ENCODE results near the gene ADAMTS8. TPM values are rescaled to one million over a fixed set of nuclear protein-coding genes. Genes with fewer than 3 reads are reported as not detected.

The ADAMTS8 gene
- total and polyA plus RNA-seq, 2 experiments from 2014 or later, result under 0.01 to 0.10 TPM

- 87 to 91% methylated on average over 4 of the region's 4 CpGs for WGBS, 2 experiments (ENCODE audit: low coverage in 1 of 2, low lambda C conversion rate in 2 of 2, missing lambda C conversion rate in 2 of 2)
- H2AFZ ChIP-seq, result no peak overlapping the region
- no peak overlapping the region for H3K27ac ChIP-seq
- H3K9me3 ChIP-seq (ENCODE audit: low read depth), result no peaks in the 10 kb centered on the region
- no peaks in the 10 kb centered on the region for H3K36me3 ChIP-seq (ENCODE audit: low read depth)
- H3K9me2 ChIP-seq (ENCODE audit: insufficient read depth), result no peaks in the 10 kb centered on the region
- no peaks in the 10 kb centered on the region for H4K20me1 ChIP-seq (ENCODE audit: insufficient read depth)
- no peak for DNase-seq
- H3K4me3 ChIP-seq, result no peak overlapping the region
- H3K9ac ChIP-seq, result no peak overlapping the region
- H3K4me2 ChIP-seq (ENCODE audit: unreplicated experiment), result no peak overlapping the region
- peaks cover 12% of the 10 kb centered on the region for H3F3A ChIP-seq (ENCODE audit: insufficient read depth)
- TF ChIP-seq EZH2phosphoT487 (IDR thresholded peaks at IDR 0.05; ENCODE audit: insufficient read depth, low read depth) (no peak), EZH2 (IDR thresholded peaks at IDR 0.05; ENCODE audit: insufficient read depth, poor library complexity, severe bottlenecking) (no peak)
- in situ Hi-C loops (cut with MboI), result loop anchor here (5.0 to 10.0 kb wide), 2 partner anchors 221 to 434 kb away; no protein-coding TSS in a partner anchor
- H3K27me3 ChIP-seq (replicated peaks; ENCODE audit: insufficient read depth), result peaks cover 18% of the 10 kb centered on the region; the same call in 1 of the 2 replicates
- peaks cover 18% of the 10 kb centered on the region for H3K4me1 ChIP-seq (ENCODE audit: insufficient read depth)
- no peaks in the 10 kb centered on the region for H3K79me2 ChIP-seq (ENCODE audit: insufficient read depth)
These were observed 4.9 kb upstream of the ADAMTS8 start for GRCh38 chr11:130433357-130433756.

- H3K27ac ChIP-seq, result no peak overlapping the region
- peak; percentile 87 for DNase-seq
- in situ Hi-C loops (cut with MboI), result loop anchor here (5.0 to 10.0 kb wide), 2 partner anchors 223 to 436 kb away; no protein-coding TSS in a partner anchor
- WGBS, 2 experiments (ENCODE audit: low coverage in 1 of 2, low lambda C conversion rate in 2 of 2, missing lambda C conversion rate in 2 of 2), result 27 to 32% methylated on average over 3 of the region's 3 CpGs
- H3K4me3 ChIP-seq, result peak overlapping the region; percentile 24; the same call in 1 of the 2 replicates
- H2AFZ ChIP-seq, result no peak overlapping the region
- no peaks in the 10 kb centered on the region for H3K9me2 ChIP-seq (ENCODE audit: insufficient read depth)
- no peaks in the 10 kb centered on the region for H3K36me3 ChIP-seq (ENCODE audit: low read depth)
- H3K4me2 ChIP-seq (ENCODE audit: unreplicated experiment), result peak overlapping the region; percentile 1
- no peak overlapping the region for H3K9ac ChIP-seq
- H3K79me2 ChIP-seq (ENCODE audit: insufficient read depth), result no peaks in the 10 kb centered on the region
- peaks cover 29% of the 10 kb centered on the region for H3K27me3 ChIP-seq (replicated peaks; ENCODE audit: insufficient read depth)
- no peaks in the 10 kb centered on the region for H4K20me1 ChIP-seq (ENCODE audit: insufficient read depth)
- TF ChIP-seq EZH2 (IDR thresholded peaks at IDR 0.05; ENCODE audit: insufficient read depth, poor library complexity, severe bottlenecking) (no peak), EZH2phosphoT487 (IDR thresholded peaks at IDR 0.05; ENCODE audit: insufficient read depth, low read depth) (no peak)
- H3F3A ChIP-seq (ENCODE audit: insufficient read depth), result peaks cover 12% of the 10 kb centered on the region
- H3K4me1 ChIP-seq (ENCODE audit: insufficient read depth), result peaks cover 18% of the 10 kb centered on the region
- H3K9me3 ChIP-seq (ENCODE audit: low read depth), result no peaks in the 10 kb centered on the region
These were observed 3.4 kb upstream of the ADAMTS8 start for GRCh38 chr11:130431801-130432200.

GRCh38 chr11:130431331-130431773, 2.9 kb upstream of the ADAMTS8 start:
- H3K27ac ChIP-seq, result no peak overlapping the region
- 4 to 6% methylated on average over 9 to 10 of the region's 10 CpGs for WGBS, 2 experiments (ENCODE audit: low coverage in 1 of 2, low lambda C conversion rate in 2 of 2, missing lambda C conversion rate in 2 of 2)
- H3K9me2 ChIP-seq (ENCODE audit: insufficient read depth), result no peaks in the 10 kb centered on the region
- peak overlapping the region; percentile 24; the same call in 1 of the 2 replicates for H3K4me3 ChIP-seq
- H3K79me2 ChIP-seq (ENCODE audit: insufficient read depth), result no peaks in the 10 kb centered on the region
- H3K27me3 ChIP-seq (replicated peaks; ENCODE audit: insufficient read depth), result peaks cover 34% of the 10 kb centered on the region
- peak; percentile 70 for DNase-seq
- peaks cover 12% of the 10 kb centered on the region for H3F3A ChIP-seq (ENCODE audit: insufficient read depth)
- no peaks in the 10 kb centered on the region for H3K36me3 ChIP-seq (ENCODE audit: low read depth)
- peak overlapping the region; percentile 1 for H3K4me2 ChIP-seq (ENCODE audit: unreplicated experiment)
- H3K4me1 ChIP-seq (ENCODE audit: insufficient read depth), result peaks cover 18% of the 10 kb centered on the region
- H4K20me1 ChIP-seq (ENCODE audit: insufficient read depth), result no peaks in the 10 kb centered on the region
- in situ Hi-C loops (cut with MboI), result loop anchor here (5.0 to 10.0 kb wide), 2 partner anchors 223 to 436 kb away; no protein-coding TSS in a partner anchor
- H3K9me3 ChIP-seq (ENCODE audit: low read depth), result no peaks in the 10 kb centered on the region
- TF ChIP-seq EZH2 (IDR thresholded peaks at IDR 0.05; ENCODE audit: insufficient read depth, poor library complexity, severe bottlenecking) (no peak), EZH2phosphoT487 (IDR thresholded peaks at IDR 0.05; ENCODE audit: insufficient read depth, low read depth) (no peak)
- no peak overlapping the region for H3K9ac ChIP-seq
- no peak overlapping the region for H2AFZ ChIP-seq

GRCh38 chr11:130429983-130430382, 1.6 kb upstream of the ADAMTS8 start:
- in situ Hi-C loops (cut with MboI), result loop anchor here (5.0 to 10.0 kb wide), 3 partner anchors 215 to 437 kb away; no protein-coding TSS in a partner anchor
- H3K27ac ChIP-seq, result no peak overlapping the region
- H3K36me3 ChIP-seq (ENCODE audit: low read depth), result no peaks in the 10 kb centered on the region
- H2AFZ ChIP-seq, result no peak overlapping the region
- H3K4me3 ChIP-seq, result no peak overlapping the region
- peaks cover 36% of the 10 kb centered on the region for H3K27me3 ChIP-seq (replicated peaks; ENCODE audit: insufficient read depth)
- H3K79me2 ChIP-seq (ENCODE audit: insufficient read depth), result no peaks in the 10 kb centered on the region
- no peaks in the 10 kb centered on the region for H3K9me2 ChIP-seq (ENCODE audit: insufficient read depth)
- H3K4me2 ChIP-seq (ENCODE audit: unreplicated experiment), result no peak overlapping the region
- no peaks in the 10 kb centered on the region for H4K20me1 ChIP-seq (ENCODE audit: insufficient read depth)
- peaks cover 7% of the 10 kb centered on the region; the same call in 1 of the 2 replicates for H3F3A ChIP-seq (ENCODE audit: insufficient read depth)
- no peak overlapping the region for H3K9ac ChIP-seq
- DNase-seq, result no peak
- TF ChIP-seq EZH2phosphoT487 (IDR thresholded peaks at IDR 0.05; ENCODE audit: insufficient read depth, low read depth), result no peak
- TF ChIP-seq EZH2 (IDR thresholded peaks at IDR 0.05; ENCODE audit: insufficient read depth, poor library complexity, severe bottlenecking), result no peak
- WGBS, 2 experiments (ENCODE audit: low coverage in 1 of 2, low lambda C conversion rate in 2 of 2, missing lambda C conversion rate in 2 of 2), result 67 to 71% methylated on average over 3 of the region's 3 CpGs
- H3K9me3 ChIP-seq (ENCODE audit: low read depth), result no peaks in the 10 kb centered on the region
- H3K4me1 ChIP-seq (ENCODE audit: insufficient read depth), result peaks cover 4% of the 10 kb centered on the region

All from GM23248 (cell line).